Ovary (tissue), 3 donors: ENCODE results near the gene PKD2.
"Not testable (repeated sequence)": the region's sequence is repeated elsewhere in the genome, so short reads cannot be mapped to it uniquely, and the experiment has no call there.

Experiments used
- CTCF ChIP-seq, 3 donors: fragments of 450-650 bp in 2 of 3; fragments of 200-600 bp in 1 of 3; IDR thresholded peaks; one replicate each; pipeline versions ENCODE4 v1.5.1 to v1.8.0; 2016 to 2022; ENCODE audit warnings: antibody characterized with exemption in 3 of 3, mild to moderate bottlenecking in 1 of 3
- EP300 ChIP-seq: sonication (generic); formaldehyde crosslinking; IDR thresholded peaks from one replicate; pipeline ENCODE4 v1.6.1; 2017; ENCODE audit warnings: antibody characterized with exemption
- donor health status: DM: no; HTN: no; CAD: no.

DNA sequence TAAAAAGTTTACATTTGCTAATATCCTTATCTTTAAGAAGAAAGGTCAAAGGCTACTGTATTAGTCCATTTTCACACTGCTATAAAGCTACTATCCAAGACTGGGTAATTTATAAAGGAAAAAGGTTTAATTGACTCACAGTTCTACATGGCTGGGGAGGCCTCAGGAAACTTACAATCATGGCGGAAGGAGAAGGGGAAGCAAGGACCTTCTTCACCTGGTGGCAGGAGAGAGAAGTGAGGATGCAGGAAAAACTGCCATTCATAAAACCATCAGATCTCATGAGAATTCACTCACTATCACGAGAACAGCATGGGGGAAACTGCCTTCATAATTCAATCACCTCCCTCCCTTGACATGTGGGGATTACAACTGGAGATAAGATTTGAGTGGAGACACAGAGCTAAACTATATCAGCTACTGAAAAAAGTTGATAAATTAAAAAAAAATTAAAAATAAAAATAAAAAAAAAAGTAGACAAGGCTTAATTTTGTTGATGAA lies 8.2 kb upstream of the PKD2 start:
- TF ChIP-seq EP300; CTCF (IDR thresholded peaks at IDR 0.05): not testable (repeated sequence)
